A549 (cell line): ENCODE measurements around the gene GPRC5A.

Experiments
- CTCF ChIP-seq: fragments of >200 bp; sonication (Bioruptor Twin); formaldehyde crosslinking; IDR thresholded peaks from 3 replicates; pipeline ENCODE4 v1.5.1; 2016
- HOXB5 ChIP-seq: fragments of 250-450 bp; sonication (Bioruptor Pico); IDR thresholded peaks from 2 replicates; pipeline ENCODE4 v1.5.0; 2020; ENCODE audit warnings: mild to moderate bottlenecking, moderate library complexity
- JUN ChIP-seq, 2 experiments: fragments of >200 bp; sonication (Bioruptor Twin); formaldehyde crosslinking; IDR thresholded peaks; 2 replicates in 1 of 2; 3 replicates in 1 of 2; pipeline ENCODE4 v1.6.1; 2016 to 2017
- MAFK ChIP-seq: fragments of 450-650 bp; IDR thresholded peaks from 2 replicates; pipeline ENCODE4 v1.6.1; 2014; ENCODE audit not compliant: partially characterized antibody
- POLR2A ChIP-seq: IDR thresholded peaks from 2 replicates; pipeline ENCODE4 v1.6.1; 2012; ENCODE audit warnings: mild to moderate bottlenecking, low read length
- POLR2AphosphoS2 ChIP-seq: conservative IDR thresholded peaks from 2 replicates; pipeline ENCODE4 v1.6.1; 2012; ENCODE audit warnings: low read length, improper control_type of control experiment, inconsistent platforms
- RCOR1 ChIP-seq: fragments of 150-350 bp; IDR thresholded peaks from 2 replicates; pipeline ENCODE4 v1.6.1; 2014; ENCODE audit warnings: antibody characterized with exemption, low read length, low read depth

GRCh38 chr12:12887471-12887870 is 3.9 kb upstream of the GPRC5A start:
- TF ChIP-seq POLR2A (no peak), POLR2AphosphoS2 (no peak), CTCF (no peak), MAFK (no peak), JUN (IDR thresholded peaks at IDR 0.05) (no peak), RCOR1 (no peak), HOXB5 (CRISPR knock-in tag) (no peak)
